Measurements from ENCODE around the gene MTRF1.
A peak's percentile ranks its signal among the peaks of the same experiment; 100 is the strongest.

The MTRF1 gene

GRCh38 chr13:41263261-41263971 is at the start of gene MTRF1:
Gene MTRF1, minus strand, starts transcription at chr13:41263576. Its CDS starts 2,669 bp downstream, at chr13:41260907.
- DNase-seq (ENCODE audit: low read depth in 2 of 2), result peak; percentile 47 to 58

- DNase-seq (ENCODE audit: low read depth in 2 of 2), result no peak
These were observed 49.7 kb upstream of the MTRF1 start for GRCh38 chr13:41313117-41313516.

GRCh38 chr13:41312176-41312500 is 48.8 kb upstream of the MTRF1 start:
- no peak for DNase-seq (ENCODE audit: low read depth in 2 of 2)

- DNase-seq (ENCODE audit: low read depth in 2 of 2), result peak; percentile 23 to 32
These were observed 48.2 kb upstream of the MTRF1 start for GRCh38 chr13:41311406-41312175.

GRCh38 chr13:41310963-41311405 is 47.6 kb upstream of the MTRF1 start, which contains the start of gene NAA16:
Gene NAA16, plus strand, starts transcription at chr13:41311267. Its CDS starts 262 bp downstream, at chr13:41311529.
- DNase-seq (ENCODE audit: low read depth in 2 of 2), result peak; percentile 89 to 93

GRCh38 chr13:41307884-41308640 is 44.7 kb upstream of the MTRF1 start:
- DNase-seq (ENCODE audit: low read depth in 2 of 2), result no peak

- DNase-seq (ENCODE audit: low read depth in 2 of 2), result no peak
These were observed 43.1 kb upstream of the MTRF1 start for GRCh38 chr13:41306271-41307145.

GRCh38 chr13:41304551-41304950 is 41.2 kb upstream of the MTRF1 start:
- DNase-seq (ENCODE audit: low read depth in 2 of 2), result no peak

GRCh38 chr13:41302743-41303142 is 39.4 kb upstream of the MTRF1 start:
- no peak for DNase-seq (ENCODE audit: low read depth in 2 of 2)

GRCh38 chr13:41299316-41300094 is 36.1 kb upstream of the MTRF1 start:
- DNase-seq (ENCODE audit: low read depth in 2 of 2), result no peak

GRCh38 chr13:41296879-41297646 is 33.7 kb upstream of the MTRF1 start:
- DNase-seq (ENCODE audit: low read depth in 2 of 2), result no peak

- no peak for DNase-seq (ENCODE audit: low read depth in 2 of 2)
These were observed 32.6 kb upstream of the MTRF1 start for GRCh38 chr13:41295973-41296372.

GRCh38 chr13:41294914-41295313 is 31.5 kb upstream of the MTRF1 start:
- no peak for DNase-seq (ENCODE audit: low read depth in 2 of 2)

GRCh38 chr13:41293272-41293671 is 29.9 kb upstream of the MTRF1 start:
- DNase-seq (ENCODE audit: low read depth in 2 of 2), result no peak

- DNase-seq (ENCODE audit: low read depth in 2 of 2), result no peak
These were observed 27.9 kb upstream of the MTRF1 start for GRCh38 chr13:41291246-41291645.

GRCh38 chr13:41289463-41289881 is 26.1 kb upstream of the MTRF1 start:
- no peak for DNase-seq (ENCODE audit: low read depth in 2 of 2)

GRCh38 chr13:41286370-41286769 is 23.0 kb upstream of the MTRF1 start:
- no peak for DNase-seq (ENCODE audit: low read depth in 2 of 2)

- DNase-seq (ENCODE audit: low read depth in 2 of 2), result no peak
These were observed 21.3 kb upstream of the MTRF1 start for GRCh38 chr13:41284512-41285288.

GRCh38 chr13:41282129-41282571 is 18.8 kb upstream of the MTRF1 start:
- no peak for DNase-seq (ENCODE audit: low read depth in 2 of 2)
